GM23338 (cell line): ENCODE results near the gene NANOGP8. TPM values are rescaled to one million over a fixed set of nuclear protein-coding genes. Genes with fewer than 3 reads are reported as not detected.
A peak's percentile ranks its signal among the peaks of the same experiment; 100 is the strongest.

Source experiments
- ATAC-seq: fragments of 200-7000 bp; cut with Tn5 transposase; 3 replicates; pipeline ENCODE4 v1.9.1; 2020
- DNase-seq: peaks from one replicate; pipeline ENCODE4 v3.0.0-alpha.2; 2015; ENCODE audit warnings: low spot score
- H2AFZ ChIP-seq: fragments of 200-600 bp; sonication (generic); 2 replicates; pipeline ENCODE4 v1.8.0; 2016; ENCODE audit warnings: antibody characterized with exemption, mild to moderate bottlenecking, moderate library complexity
- H3F3A ChIP-seq: fragments of 200-600 bp; sonication (generic); replicated peaks from 2 replicates; pipeline ENCODE4 v1.8.0; 2017; ENCODE audit warnings: antibody characterized with exemption, mixed run types, low read depth
- H3K27ac ChIP-seq: fragments of 200-600 bp; sonication (generic); 2 replicates; pipeline ENCODE4 v1.6.1; 2016; ENCODE audit warnings: low read depth
- H3K27me3 ChIP-seq: fragments of 200-600 bp; sonication (generic); 2 replicates; pipeline ENCODE4 v1.8.0; 2016; ENCODE audit warnings: mild to moderate bottlenecking, mixed run types, moderate library complexity; ENCODE audit not compliant: insufficient read depth
- H3K36me3 ChIP-seq: fragments of 200-600 bp; sonication (generic); 2 replicates; pipeline ENCODE4 v1.8.0; 2016; ENCODE audit warnings: mild to moderate bottlenecking; ENCODE audit not compliant: insufficient read depth
- H3K4me1 ChIP-seq: fragments of 200-600 bp; sonication (generic); 2 replicates; pipeline ENCODE4 v1.8.0; 2016; ENCODE audit warnings: mild to moderate bottlenecking, moderate library complexity; ENCODE audit not compliant: insufficient read depth
- H3K4me2 ChIP-seq: fragments of 200-600 bp; sonication (generic); 2 replicates; pipeline ENCODE4 v1.7.1; 2017; ENCODE audit warnings: mixed run types
- H3K4me3 ChIP-seq: fragments of 200-600 bp; sonication (generic); 2 replicates; pipeline ENCODE4 v1.6.1; 2016; ENCODE audit warnings: mixed run types
- H3K79me2 ChIP-seq: fragments of 200-600 bp; sonication (generic); replicated peaks from 2 replicates; pipeline ENCODE4 v1.8.0; 2017; ENCODE audit warnings: mild to moderate bottlenecking; ENCODE audit not compliant: insufficient read depth
- H3K9me2 ChIP-seq: fragments of 200-600 bp; sonication (generic); 2 replicates; pipeline ENCODE4 v1.8.0; 2017; ENCODE audit not compliant: insufficient read depth
- H4K20me1 ChIP-seq: fragments of 200-600 bp; sonication (generic); replicated peaks from 2 replicates; pipeline ENCODE4 v1.8.0; 2017; ENCODE audit warnings: mild to moderate bottlenecking; ENCODE audit not compliant: insufficient read depth
- H3K27ac Mint-ChIP-seq: 2 replicates; pipeline ENCODE4 v1.8.0; 2020; ENCODE audit warnings: inconsistent platforms, mild to moderate bottlenecking, moderate library complexity, mixed read lengths
- H3K27me3 Mint-ChIP-seq: 3 replicates; pipeline ENCODE4 v1.8.0; 2022; ENCODE audit warnings: low read depth, mild to moderate bottlenecking, moderate library complexity, mixed read lengths, inconsistent platforms; ENCODE audit not compliant: insufficient read depth, poor library complexity
- H3K36me3 Mint-ChIP-seq: 3 replicates; pipeline ENCODE4 v1.8.0; 2021; ENCODE audit warnings: low read depth, mild to moderate bottlenecking, inconsistent platforms, moderate library complexity, mixed read lengths
- H3K4me1 Mint-ChIP-seq: 3 replicates; pipeline ENCODE4 v1.8.0; 2020; ENCODE audit warnings: mild to moderate bottlenecking, inconsistent platforms, mixed read lengths
- H3K4me3 Mint-ChIP-seq: 3 replicates; pipeline ENCODE4 v1.8.0; 2021; ENCODE audit warnings: moderate library complexity, mild to moderate bottlenecking, inconsistent platforms, mixed read lengths
- H3K9me3 Mint-ChIP-seq: 3 replicates; pipeline ENCODE4 v1.8.0; 2020; ENCODE audit warnings: moderate library complexity, mild to moderate bottlenecking, inconsistent platforms, mixed read lengths
- CREB1 ChIP-seq: fragments of 250-450 bp; sonication (Bioruptor Pico); IDR thresholded peaks from 2 replicates; pipeline ENCODE4 v1.5.0; 2020; ENCODE audit warnings: low read depth, mild to moderate bottlenecking, moderate library complexity
- EZH2 ChIP-seq: fragments of 200-600 bp; sonication (generic); IDR thresholded peaks from one replicate; pipeline ENCODE4 v1.8.0; 2017; ENCODE audit warnings: antibody characterized with exemption, mild to moderate bottlenecking, low read depth; ENCODE audit not compliant: unreplicated experiment
- JUNB ChIP-seq: IDR thresholded peaks from one replicate; pipeline ENCODE4 v1.6.1; 2016; ENCODE audit warnings: antibody characterized with exemption; ENCODE audit not compliant: unreplicated experiment
- NANOG ChIP-seq: IDR thresholded peaks from 2 replicates; pipeline ENCODE4 v1.6.1; 2016; ENCODE audit warnings: antibody characterized with exemption, borderline replicate concordance
- POLR2AphosphoS5 ChIP-seq: IDR thresholded peaks from 2 replicates; pipeline ENCODE4 v1.6.1; 2016; ENCODE audit warnings: antibody characterized with exemption, low read depth
- STAT1 ChIP-seq: IDR thresholded peaks from one replicate; pipeline ENCODE4 v1.6.1; 2016; ENCODE audit warnings: antibody characterized with exemption; ENCODE audit not compliant: unreplicated experiment
- ZNF114 ChIP-seq: fragments of 250-450 bp; sonication (Bioruptor Pico); IDR thresholded peaks from 2 replicates; pipeline ENCODE4 v1.5.0; 2020; ENCODE audit warnings: mild to moderate bottlenecking, moderate library complexity
- ZNF331 ChIP-seq: fragments of 250-450 bp; sonication (Bioruptor Pico); IDR thresholded peaks from 2 replicates; pipeline ENCODE4 v1.5.0; 2020; ENCODE audit warnings: low read depth, mild to moderate bottlenecking, moderate library complexity
- polyA plus RNA-seq: library from polyadenylated mRNA; unstranded; fragments of >200 nt; fragmentation: Nextera tagmentation; extraction: Ambion mirVana; gene quantifications from 2 replicates; pipeline ENCODE4 v1.2.1, GENCODE V29; 2016
- total RNA-seq: library from RNA; depleted of rRNA; stranded (reverse); fragments of >200 nt; shearing (Covaris generic); gene quantifications from 2 replicates; pipeline ENCODE4 v1.2.3, GENCODE V29; 2014
- TF ChIP-seq, protein P1 (sequence below): IDR thresholded peaks from one replicate; pipeline ENCODE4 v1.6.1; 2018; ENCODE audit warnings: antibody characterized with exemption; ENCODE audit not compliant: unreplicated experiment
- TF ChIP-seq, protein P2 (sequence below): IDR thresholded peaks from 2 replicates; pipeline ENCODE4 v1.6.1; 2016; ENCODE audit warnings: antibody characterized with exemption
- TF ChIP-seq, protein P3 (sequence below): fragments of 250-450 bp; sonication (Bioruptor Pico); IDR thresholded peaks from 2 replicates; pipeline ENCODE4 v1.5.0; 2020; ENCODE audit warnings: mild to moderate bottlenecking, moderate library complexity

NANOGP8 gene
- total and polyA plus RNA-seq, 2 experiments from 2014 or later, result 8.5 to 53.4 TPM

DNA sequence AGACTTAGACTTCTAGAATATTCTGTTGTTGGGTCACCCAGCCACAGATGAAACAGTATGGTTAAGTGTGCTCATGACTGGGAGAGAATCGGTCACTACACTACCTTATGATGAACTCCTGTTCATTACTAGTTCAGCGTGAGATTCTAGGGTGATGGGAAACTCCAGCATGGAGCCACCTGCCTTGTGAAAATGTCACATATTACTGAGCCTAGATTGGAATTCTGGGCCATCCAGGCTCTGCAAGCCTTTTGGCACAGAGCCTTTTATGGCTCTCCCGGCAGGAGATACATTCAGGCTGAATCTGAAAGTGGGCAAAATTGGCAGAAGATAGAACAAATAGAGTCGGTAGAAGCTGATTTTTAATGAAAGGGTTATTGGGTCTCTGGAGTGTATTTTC, 19.0 kb downstream of the NANOGP8 start (continued):
- TF ChIP-seq, protein P1, sequence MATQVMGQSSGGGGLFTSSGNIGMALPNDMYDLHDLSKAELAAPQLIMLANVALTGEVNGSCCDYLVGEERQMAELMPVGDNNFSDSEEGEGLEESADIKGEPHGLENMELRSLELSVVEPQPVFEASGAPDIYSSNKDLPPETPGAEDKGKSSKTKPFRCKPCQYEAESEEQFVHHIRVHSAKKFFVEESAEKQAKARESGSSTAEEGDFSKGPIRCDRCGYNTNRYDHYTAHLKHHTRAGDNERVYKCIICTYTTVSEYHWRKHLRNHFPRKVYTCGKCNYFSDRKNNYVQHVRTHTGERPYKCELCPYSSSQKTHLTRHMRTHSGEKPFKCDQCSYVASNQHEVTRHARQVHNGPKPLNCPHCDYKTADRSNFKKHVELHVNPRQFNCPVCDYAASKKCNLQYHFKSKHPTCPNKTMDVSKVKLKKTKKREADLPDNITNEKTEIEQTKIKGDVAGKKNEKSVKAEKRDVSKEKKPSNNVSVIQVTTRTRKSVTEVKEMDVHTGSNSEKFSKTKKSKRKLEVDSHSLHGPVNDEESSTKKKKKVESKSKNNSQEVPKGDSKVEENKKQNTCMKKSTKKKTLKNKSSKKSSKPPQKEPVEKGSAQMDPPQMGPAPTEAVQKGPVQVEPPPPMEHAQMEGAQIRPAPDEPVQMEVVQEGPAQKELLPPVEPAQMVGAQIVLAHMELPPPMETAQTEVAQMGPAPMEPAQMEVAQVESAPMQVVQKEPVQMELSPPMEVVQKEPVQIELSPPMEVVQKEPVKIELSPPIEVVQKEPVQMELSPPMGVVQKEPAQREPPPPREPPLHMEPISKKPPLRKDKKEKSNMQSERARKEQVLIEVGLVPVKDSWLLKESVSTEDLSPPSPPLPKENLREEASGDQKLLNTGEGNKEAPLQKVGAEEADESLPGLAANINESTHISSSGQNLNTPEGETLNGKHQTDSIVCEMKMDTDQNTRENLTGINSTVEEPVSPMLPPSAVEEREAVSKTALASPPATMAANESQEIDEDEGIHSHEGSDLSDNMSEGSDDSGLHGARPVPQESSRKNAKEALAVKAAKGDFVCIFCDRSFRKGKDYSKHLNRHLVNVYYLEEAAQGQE, result no peak
- TF ChIP-seq CREB1 (CRISPR knock-in tag) (no peak), NANOG (no peak), ZNF331 (CRISPR knock-in tag) (no peak)
- TF ChIP-seq, protein P2, sequence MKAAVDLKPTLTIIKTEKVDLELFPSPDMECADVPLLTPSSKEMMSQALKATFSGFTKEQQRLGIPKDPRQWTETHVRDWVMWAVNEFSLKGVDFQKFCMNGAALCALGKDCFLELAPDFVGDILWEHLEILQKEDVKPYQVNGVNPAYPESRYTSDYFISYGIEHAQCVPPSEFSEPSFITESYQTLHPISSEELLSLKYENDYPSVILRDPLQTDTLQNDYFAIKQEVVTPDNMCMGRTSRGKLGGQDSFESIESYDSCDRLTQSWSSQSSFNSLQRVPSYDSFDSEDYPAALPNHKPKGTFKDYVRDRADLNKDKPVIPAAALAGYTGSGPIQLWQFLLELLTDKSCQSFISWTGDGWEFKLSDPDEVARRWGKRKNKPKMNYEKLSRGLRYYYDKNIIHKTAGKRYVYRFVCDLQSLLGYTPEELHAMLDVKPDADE, result no peak

DNA sequence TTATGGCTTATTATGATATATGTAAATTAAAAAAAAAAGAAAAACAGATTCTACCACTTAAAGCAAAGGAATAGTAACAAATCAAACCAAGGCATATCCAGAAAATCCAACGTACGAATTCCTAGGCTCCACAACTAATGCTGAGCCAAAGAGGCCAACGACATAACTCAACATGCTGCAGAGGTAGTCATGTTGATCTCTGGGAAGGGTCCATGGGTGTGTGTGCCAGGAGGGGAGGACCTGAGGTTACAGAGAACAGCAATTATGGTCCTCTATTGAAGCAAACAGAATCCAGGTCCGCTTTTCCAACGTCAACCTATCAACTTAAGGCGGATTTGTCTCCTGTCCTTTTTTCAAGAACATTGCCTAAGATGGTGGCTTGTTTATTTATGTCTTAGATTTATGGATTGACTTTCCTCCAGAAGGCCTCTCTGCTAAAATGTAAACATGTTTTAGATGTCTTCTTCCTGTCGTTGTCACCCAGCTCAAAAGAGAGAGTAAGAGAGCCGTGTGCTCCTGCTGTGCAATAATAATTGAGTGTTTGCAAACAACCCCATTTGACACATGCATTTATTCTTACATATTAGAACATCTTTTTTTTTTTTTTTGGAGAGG, 20.4 kb downstream of the NANOGP8 start:
- Histone ChIP-seq H2AFZ (peak overlapping the region; percentile 33; the same call in 1 of the 2 replicates), H3K27me3 (no peaks in the 10 kb centered on the region), H4K20me1 (no peaks in the 10 kb centered on the region), H3K4me3 (no peak overlapping the region), H3K4me2 (peak overlapping the region; percentile 39), H3K36me3 (no peaks in the 10 kb centered on the region), H3K9me2 (no peaks in the 10 kb centered on the region), H3K79me2 (no peaks in the 10 kb centered on the region), H3F3A (peaks cover 8% of the 10 kb centered on the region; the same call in 1 of the 2 replicates), H3K27ac (peak overlapping the region; percentile 15; the same call in 1 of the 2 replicates), H3K4me1 (peaks cover 65% of the 10 kb centered on the region)
- peaks cover 60% of the 10 kb centered on the region for H3K4me1 Mint-ChIP-seq
- H3K36me3 Mint-ChIP-seq, result peaks cover 5% of the 10 kb centered on the region
- H3K27me3 Mint-ChIP-seq, result peaks cover 3% of the 10 kb centered on the region
- H3K9me3 Mint-ChIP-seq, result peaks cover 2% of the 10 kb centered on the region; the same call in 1 of the 3 replicates
- peak overlapping the region; percentile 53; the same call in 1 of the 2 replicates for H3K27ac Mint-ChIP-seq
- no peak overlapping the region for H3K4me3 Mint-ChIP-seq
- ATAC-seq (no peak), DNase-seq (no peak)
- TF ChIP-seq JUNB (no peak), ZNF331 (CRISPR knock-in tag) (no peak), POLR2AphosphoS5 (no peak), ZNF114 (CRISPR knock-in tag) (no peak), CREB1 (CRISPR knock-in tag) (no peak), STAT1 (no peak), EZH2 (no peak)
- TF ChIP-seq, protein P2, result no peak
- TF ChIP-seq, protein P3, sequence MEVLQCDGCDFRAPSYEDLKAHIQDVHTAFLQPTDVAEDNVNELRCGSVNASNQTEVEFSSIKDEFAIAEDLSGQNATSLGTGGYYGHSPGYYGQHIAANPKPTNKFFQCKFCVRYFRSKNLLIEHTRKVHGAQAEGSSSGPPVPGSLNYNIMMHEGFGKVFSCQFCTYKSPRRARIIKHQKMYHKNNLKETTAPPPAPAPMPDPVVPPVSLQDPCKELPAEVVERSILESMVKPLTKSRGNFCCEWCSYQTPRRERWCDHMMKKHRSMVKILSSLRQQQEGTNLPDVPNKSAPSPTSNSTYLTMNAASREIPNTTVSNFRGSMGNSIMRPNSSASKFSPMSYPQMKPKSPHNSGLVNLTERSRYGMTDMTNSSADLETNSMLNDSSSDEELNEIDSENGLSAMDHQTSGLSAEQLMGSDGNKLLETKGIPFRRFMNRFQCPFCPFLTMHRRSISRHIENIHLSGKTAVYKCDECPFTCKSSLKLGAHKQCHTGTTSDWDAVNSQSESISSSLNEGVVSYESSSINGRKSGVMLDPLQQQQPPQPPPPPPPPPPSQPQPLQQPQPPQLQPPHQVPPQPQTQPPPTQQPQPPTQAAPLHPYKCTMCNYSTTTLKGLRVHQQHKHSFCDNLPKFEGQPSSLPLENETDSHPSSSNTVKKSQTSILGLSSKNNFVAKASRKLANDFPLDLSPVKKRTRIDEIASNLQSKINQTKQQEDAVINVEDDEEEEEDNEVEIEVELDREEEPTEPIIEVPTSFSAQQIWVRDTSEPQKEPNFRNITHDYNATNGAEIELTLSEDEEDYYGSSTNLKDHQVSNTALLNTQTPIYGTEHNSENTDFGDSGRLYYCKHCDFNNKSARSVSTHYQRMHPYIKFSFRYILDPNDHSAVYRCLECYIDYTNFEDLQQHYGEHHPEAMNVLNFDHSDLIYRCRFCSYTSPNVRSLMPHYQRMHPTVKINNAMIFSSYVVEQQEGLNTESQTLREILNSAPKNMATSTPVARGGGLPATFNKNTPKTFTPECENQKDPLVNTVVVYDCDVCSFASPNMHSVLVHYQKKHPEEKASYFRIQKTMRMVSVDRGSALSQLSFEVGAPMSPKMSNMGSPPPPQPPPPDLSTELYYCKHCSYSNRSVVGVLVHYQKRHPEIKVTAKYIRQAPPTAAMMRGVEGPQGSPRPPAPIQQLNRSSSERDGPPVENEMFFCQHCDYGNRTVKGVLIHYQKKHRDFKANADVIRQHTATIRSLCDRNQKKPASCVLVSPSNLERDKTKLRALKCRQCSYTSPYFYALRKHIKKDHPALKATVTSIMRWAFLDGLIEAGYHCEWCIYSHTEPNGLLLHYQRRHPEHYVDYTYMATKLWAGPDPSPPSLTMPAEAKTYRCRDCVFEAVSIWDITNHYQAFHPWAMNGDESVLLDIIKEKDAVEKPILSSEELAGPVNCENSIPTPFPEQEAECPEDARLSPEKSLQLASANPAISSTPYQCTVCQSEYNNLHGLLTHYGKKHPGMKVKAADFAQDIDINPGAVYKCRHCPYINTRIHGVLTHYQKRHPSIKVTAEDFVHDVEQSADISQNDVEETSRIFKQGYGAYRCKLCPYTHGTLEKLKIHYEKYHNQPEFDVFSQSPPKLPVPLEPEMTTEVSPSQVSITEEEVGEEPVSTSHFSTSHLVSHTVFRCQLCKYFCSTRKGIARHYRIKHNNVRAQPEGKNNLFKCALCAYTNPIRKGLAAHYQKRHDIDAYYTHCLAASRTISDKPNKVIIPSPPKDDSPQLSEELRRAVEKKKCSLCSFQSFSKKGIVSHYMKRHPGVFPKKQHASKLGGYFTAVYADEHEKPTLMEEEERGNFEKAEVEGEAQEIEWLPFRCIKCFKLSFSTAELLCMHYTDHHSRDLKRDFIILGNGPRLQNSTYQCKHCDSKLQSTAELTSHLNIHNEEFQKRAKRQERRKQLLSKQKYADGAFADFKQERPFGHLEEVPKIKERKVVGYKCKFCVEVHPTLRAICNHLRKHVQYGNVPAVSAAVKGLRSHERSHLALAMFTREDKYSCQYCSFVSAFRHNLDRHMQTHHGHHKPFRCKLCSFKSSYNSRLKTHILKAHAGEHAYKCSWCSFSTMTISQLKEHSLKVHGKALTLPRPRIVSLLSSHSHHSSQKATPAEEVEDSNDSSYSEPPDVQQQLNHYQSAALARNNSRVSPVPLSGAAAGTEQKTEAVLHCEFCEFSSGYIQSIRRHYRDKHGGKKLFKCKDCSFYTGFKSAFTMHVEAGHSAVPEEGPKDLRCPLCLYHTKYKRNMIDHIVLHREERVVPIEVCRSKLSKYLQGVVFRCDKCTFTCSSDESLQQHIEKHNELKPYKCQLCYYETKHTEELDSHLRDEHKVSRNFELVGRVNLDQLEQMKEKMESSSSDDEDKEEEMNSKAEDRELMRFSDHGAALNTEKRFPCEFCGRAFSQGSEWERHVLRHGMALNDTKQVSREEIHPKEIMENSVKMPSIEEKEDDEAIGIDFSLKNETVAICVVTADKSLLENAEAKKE (CRISPR knock-in tag), result no peak
